ENCODE measurements around the gene WNT11.
"Not testable (repeated sequence)": the region's sequence is repeated elsewhere in the genome, so short reads cannot be mapped to it uniquely, and the experiment has no call there.

WNT11 gene

DNA sequence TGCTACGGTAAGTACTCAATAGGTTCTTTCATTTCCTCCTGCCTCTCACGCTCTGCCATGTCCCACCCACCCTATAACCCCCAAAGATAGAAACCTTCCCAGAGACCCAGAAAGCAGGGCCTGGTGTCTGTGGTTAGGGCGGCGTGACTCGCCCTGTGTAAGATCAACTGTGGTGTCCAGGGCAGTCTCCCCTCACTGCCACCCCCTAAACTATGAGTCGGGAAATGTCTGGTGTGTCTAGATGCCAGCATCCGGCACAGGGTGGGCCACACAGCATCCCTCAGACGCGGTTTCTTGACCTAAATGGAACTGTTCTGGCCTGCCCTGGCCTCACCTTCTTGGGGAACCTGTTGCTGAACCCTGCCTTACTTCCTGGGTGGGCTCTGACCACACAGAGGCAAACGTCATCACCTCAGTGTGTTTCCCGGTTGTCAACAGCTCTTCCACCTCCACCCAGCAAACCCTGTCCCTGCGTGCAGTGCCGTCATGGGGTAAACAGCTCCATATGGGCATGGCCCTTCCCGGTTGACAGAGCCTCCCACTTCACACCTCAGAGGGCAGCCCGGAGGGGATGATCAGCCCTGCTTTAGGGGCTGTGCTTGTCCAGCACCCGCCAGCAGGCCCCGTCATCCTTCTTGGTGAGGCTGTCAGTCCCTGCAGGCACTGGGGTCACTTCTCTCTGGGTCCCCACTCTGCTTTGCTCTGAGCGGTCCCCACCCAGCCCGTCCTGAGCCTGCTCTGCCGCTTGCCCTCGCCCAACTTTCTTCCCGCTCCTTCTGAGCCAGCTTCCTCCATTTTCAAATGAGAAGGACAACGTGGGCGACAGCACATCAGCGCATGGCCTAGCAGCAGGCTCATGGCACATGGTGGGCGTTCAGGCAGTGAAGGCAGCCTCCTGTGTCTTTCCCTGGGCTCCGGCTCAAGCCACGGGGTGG is 6.0 kb downstream of the WNT11 start:
- no peak for DNase-seq

DNA sequence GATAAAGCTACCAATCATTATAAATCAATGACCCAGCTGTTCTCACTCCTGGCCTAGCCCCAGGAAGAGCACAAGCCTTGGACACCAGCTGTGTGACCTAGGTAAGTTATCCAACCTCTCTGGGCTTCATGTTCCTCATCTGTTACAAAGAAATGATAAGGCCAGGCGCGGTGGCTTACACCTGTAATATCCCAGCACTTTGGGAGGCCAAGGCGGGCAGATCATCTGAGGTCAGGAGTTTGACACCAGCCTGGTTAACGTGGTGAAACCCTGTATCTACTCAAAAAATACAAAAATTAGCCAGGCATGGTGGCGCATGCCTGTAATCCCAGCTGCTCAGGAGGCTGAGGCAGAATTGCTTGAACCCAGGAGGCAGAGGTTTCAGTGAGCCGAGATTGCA is 7.6 kb downstream of the WNT11 start:
- not testable (repeated sequence) for DNase-seq

DNA sequence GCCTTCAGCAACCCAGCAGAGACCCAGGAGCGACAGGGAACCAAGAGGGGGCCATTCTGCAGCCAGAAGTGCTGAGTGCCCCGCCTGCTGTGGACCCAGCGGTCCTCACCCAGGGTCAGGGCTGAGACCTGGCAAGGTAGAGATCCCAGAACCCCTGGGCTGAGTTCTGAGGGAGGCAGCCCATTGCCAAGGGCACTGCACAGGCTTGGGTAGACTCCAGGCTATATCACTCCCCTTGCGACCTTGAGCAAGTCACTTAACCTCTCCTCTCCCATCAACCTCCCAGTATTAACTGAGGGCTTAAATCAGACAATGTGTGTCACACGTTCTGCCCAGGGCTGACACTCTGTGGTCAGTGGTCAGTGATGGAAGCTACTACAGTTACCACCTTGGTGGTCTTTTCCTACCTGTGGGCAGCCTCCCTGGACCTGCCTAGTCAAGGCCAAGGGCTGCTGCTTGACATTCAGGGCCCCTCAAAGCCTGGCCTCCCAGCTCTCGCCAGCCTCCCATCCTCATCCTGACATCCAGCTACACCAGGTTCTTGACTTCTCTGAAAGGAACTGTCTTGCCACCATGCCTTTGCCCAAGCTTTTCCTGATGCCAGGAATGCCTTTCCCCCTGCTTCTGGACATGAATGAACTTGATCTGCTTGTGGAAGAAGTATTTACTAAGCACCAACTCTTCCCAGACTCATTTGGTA is 8.2 kb downstream of the WNT11 start:
- DNase-seq, result no peak

DNA sequence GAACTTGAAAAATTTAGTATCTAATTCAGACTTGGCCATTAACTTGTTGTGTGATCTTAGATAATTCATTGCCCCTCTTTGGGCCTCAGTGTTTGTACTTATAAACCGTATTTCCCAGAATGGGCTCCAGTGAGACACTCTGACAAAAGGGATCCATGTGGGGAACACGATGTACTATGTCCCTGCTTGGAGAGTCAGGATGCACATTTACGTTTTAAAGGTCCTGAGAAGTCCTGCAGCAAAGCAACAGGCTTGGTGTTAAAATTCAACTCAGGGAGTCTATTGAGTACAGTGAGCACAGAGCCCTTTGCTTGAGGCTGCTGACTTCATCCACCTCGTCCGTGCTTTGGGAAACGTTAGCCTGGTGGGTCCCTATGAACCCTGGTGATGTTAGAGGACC is 9.0 kb downstream of the WNT11 start:
- DNase-seq, result no peak

DNA sequence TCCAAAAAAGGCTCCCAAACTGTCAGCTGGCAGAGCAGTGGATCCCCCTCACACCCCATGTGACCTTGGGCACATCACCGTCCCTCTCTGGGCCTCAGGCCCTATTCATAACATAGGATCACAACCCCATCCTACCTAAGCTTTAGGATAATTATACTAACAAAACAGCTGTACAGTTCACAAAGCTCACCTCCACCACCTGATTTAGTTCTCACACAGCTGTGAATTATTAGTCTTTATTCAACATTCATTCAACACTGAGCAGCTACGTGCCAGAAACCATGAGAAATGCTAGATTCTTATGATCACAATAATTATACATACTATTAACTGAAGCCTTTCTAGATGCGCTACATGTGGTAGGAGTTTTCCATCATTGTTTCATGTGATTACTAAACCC is 9.5 kb downstream of the WNT11 start:
- DNase-seq, result no peak

DNA sequence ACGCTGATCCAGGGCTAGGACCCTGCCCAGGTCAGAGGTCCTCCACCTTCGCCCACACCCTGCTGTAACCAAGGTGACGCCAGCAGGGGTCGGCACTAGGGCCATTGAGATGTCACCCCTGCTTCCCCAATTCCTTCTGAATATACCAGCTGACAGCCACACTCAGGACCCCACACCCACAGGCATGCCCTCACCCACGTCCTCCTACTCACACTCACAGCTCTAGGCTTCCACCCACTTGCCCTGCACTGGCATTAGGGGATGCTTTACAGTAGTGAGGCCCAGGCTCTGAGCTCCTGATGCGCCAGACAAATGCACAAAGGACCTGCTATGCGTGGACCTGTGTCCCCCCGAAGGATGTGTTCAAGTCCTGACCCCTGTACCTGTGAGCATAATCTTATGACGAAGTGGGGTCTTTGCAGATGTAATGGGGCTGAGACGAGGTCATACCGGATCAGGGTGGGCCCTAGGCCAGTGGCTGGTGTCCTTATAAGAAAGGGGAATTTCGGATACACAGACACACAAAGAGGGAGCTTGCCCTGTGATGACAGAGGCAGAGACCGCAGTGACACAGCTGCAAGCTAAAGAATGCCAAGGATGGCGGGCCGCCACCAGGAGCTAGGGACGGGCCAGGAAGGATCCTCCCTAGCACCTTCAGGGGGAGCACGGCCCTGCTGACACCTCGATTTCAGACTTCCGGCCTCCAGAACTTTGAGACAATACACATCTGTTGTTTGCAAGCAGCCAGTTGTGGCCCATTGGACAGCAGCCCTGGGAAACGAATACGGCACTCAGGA is 11.2 kb downstream of the WNT11 start:
- no peak for DNase-seq

DNA sequence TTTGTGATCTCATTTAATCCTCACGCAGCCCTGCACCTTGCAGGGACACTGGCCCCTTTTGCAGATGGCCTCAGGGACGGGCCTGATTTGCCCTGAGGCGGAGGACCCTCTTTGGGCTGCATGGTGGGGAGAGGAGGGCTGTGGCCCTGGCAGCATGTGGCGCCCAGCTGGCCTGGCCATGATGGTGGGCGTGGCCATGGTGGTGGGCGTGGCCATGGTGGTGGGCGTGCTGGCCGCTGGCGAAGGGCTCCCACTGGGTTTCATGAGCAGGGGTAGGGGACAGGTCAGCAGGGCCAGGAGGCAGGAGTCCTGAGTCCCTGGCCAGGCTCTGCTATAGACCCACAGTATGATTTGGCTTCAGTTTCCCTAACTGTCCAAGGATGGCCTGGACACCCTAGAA is 13.1 kb downstream of the WNT11 start:
- DNase-seq, result no peak

DNA sequence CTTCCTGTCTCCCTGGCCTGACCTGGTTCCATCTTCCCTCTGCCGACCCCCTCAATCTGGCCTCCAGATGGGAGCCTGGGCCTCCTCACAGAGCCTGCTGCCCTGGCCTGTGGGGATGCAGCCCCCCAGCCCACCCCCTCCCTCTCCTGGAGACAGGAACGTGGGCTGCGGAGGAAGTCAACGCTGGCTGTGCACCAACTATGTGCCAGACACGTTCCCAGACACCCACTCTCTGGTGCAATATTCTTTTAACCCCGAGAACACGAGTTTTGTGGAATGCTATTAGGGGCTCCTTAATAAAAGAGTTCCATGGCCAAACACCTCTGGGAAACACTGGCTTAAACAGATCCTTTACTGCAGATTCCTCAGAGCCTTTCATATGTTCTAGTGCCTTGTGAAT is 15.9 kb downstream of the WNT11 start:
- DNase-seq, result no peak

DNA sequence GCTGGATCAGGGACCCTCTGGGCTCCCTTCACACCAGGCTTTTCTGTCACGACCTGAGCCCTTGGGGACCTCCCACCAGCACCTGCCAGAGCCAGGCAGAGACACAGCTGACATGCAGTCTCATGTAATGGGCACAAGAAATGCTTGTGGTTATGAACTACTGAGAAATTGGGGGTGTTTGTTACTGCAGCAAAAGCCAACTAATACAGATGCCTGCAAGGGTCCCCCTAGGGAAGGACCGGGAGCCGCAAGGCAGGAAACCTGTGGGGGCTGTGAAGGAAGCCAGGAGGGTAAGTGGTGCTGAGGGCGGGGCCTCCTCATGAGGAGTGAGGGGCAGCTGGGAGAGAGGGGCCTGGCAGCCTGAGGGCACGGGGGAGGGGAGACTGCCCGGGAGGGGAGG is 16.6 kb downstream of the WNT11 start:
- DNase-seq, result no peak

DNA sequence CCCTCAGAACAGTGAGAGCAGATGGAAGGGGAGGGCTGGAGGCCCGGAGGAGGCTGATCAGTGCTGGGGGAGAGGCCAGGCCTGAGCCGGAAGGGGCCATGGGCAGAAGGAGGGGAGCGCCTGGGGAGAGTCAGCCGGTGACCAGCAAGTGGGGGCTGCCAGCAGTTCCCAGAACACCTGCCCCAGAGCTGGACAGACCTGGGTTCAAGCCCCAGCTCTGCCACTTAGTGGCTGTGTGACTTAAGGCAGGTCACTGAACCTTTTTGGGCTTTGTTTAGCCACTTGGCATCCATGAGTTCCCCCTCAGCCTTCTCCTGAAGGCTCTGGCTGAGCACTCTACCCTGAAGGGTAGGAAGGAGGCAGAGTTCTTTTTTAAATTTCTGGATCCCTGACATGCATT is 17.4 kb downstream of the WNT11 start:
- DNase-seq, result no peak

DNA sequence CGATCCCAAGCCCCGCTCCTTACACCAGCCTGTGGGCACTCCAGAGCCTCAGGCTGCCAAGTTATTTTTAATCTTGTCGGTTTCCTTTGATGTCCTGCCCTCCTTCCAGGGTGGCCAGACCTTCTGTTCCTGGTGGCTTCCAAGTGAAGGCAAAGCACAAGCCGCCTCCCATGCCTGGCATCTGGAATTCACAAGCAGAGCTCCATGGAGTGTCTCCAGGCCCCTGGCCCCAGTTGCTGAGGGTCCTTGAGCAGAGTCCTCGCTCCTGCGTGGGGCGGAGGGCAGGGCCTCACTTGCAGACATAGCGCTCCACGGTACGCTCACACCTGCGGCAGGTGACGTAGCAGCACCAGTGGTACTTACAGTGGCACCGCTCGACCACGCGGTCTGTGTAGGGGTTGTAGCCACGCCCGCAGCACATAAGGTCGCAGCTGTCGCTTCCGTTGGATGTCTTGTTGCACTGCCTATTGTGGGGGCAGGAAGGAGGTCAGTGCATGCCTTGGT is 19.5 kb downstream of the WNT11 start:
- DNase-seq, result no peak

DNA sequence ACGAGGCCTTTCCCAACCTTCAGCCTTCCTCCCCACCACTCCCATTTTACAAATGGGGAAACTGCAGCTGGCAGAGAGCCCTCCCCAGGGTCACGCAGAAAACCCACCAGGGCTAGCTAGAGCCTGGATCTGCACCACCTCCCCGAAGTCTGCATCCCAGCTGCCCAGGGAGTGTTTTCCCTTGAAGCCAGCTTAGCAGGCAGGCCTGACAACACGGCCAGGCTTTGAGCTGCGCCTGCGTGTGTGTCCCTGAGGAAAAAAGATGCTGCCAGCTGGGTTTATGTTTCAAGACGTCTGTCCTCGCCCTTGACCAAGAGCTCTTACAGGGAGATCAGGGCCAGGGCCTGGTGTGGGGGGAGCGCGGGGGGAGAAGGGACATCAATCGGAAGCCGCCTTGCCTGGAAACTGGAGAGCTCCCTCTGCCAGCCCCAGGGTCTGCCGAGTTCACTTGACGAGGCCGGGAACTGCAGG is 20.3 kb downstream of the WNT11 start:
- DNase-seq, result no peak

DNA sequence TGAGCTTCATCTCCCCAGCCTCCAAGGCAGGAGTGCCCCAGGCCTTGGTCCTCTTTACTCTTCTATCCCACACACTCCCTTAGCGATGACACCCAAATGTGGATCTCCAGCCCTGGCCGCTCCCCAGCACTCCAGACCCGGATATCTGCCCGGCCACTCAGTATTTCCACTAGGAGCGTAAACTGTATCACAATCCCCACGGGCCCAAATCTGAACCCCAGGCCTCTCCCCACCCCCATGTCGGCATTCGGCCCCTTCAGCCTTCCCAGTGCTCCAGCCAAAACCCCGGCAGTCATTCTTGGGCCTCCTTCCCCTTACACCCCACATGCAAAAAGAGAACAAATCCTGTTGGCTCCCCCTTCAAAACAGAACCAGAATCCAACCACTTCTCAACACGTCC is 20.8 kb downstream of the WNT11 start:
- DNase-seq, result no peak

DNA sequence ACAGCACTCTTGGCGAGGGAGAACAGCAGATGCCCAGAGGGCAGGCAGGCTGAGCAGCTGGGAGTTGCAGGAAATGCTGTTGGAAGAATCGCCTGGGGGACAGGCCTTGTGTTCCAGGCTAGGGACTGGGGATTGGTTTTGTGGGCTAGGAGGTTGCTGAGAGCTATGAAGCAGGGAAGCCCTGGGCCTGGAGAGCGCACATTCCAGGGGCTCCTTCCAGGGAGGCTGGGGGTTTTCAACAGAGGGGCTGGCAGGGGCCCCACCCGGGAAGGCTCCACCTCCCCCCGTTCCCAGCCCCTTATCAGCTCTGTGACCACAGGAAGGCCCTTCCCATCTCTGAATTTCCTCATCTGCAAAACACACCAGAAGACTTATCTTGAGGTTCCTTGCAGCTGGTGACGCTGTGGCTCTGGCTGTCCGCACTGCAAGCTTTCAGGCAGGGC is 21.7 kb downstream of the WNT11 start:
- no peak for DNase-seq

DNA sequence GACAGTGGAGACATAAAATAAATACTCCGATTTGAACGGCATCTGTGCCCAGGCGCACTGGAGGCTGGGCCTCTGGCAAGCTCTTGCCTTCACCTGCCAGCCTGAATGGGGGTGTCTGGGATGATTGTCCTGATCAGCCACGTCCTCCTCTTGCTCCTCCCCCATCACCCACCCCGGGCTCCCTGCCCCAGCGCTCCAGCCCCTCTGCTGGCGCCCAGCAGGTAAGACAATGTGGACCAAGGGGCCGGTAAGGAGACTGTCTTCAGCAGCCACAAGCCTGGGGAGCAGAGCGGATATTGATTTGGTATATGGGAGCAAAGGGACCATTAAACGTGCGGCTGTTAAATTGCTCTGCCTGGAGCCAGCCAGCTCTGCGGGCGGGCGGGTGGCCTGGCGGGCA is 24.9 kb downstream of the WNT11 start:
- no peak for DNase-seq

DNA sequence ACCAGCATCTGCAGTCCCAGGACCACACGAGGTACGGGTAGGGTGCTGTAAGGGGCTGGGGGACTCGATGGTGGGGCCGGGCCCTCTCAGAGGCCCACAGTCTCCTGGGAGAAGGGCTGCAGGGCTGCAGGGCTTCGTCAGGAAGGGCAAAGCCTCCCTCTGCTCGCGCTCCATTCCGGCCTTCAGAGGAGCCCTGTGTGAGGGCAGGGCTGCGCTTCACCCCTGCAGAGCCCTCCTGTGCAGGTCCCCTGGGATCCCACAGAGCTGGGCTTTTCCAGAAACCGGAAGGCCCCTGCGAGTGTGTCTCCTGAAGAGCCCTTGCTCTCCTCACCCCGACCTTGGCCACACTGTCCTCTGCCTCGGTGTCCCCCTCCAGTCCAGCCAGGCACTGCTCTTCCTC is 27.2 kb downstream of the WNT11 start:
- no peak for DNase-seq

DNA sequence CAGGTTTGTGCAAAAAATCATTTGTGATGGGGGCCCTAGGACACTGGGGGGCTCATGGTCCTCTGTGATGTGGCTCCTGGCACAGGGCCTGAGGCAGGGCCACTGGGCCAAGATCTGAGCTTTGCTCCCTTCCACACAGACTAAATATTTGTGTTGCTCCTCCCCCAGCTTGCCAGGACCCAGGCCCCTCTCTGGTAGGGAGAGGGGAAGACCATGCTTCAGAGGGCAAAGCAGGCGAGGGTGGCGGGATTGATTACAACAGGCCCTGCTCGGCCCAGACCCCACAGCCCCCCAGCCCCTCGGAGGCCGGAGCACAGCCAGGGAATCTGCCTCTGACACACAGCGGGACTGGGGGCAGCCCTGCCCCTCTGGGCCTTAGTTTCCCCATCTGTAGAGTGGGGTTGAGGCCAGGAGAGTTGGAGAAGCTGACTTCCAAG is 29.0 kb downstream of the WNT11 start:
- no peak for DNase-seq

DNA sequence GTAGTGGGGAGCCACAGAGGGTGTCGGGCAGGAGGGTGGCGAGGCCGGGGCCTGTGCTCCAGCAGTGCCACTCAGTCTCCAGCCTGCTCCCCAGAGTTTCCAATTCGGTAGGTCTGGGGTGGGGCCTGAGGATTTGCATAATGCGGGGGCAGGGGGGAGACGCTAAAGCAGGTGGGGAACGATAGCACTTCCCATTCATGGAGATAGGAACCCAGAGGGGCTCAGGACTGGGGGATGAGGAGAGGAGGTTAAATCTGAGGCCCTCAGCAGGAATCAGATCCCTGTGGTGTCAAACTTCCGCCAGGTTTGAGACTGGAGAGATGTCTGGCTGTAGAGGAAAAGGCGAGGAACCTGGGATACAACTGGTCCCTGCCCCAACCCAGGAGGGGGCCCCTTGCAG is 29.8 kb downstream of the WNT11 start:
- no peak for DNase-seq

DNA sequence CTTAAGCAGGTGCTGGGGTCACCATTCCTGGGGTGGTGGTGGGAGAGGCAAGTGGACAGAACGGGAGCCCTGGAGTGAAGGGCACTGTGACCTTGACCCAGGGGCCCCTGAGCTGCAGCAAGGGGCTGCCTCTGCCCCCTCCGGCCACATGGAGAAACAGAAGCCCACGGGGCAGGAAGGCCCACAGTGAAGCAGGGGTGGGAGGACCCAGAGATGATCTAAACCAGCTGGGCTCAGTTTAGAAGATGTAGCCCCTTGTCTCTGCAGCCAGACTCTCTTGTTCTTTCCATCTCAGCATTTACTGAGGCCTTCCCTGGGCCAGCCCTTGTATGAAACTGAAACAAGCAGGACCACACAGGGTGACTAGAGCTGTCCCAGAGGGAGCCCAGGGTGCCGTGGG is 30.5 kb downstream of the WNT11 start:
- no peak for DNase-seq

DNA sequence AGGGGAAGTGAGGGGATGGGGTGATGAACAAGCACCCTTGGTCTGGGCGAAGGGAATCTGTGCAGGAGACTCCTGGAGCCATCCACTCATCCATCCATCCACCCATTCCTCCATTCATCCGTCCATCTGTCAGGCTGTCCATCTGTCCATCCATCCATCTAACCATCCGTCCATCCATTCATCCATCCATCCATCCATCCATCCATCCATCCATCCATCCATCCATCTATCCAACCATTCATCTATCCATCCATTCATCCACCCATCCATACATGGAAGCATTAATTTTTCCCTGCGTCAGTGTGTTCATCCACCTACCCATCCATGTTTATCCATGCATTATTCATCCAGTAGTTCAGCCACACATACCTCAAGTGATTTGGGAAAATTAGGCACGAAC is 32.0 kb downstream of the WNT11 start:
- DNase-seq, result no peak

DNA sequence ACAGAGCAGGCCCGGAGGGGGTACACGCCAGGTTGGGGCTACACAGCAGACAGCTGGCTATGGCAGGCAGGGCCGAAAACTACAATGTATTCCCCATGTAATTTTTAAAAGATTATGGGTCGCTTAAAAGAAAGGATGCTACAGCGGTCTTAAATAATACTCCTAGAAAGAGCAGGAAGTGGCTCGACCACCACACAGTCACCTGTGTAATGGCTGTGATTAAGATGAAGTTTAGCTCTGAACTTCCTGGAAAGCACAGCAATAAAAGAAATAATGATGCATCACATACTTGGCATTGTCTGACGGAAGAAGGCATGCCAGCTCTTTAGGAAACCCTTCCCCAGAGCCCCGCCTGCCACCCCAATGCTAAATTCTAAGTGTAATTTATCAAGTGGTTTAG is 32.6 kb downstream of the WNT11 start:
- no peak for DNase-seq

DNA sequence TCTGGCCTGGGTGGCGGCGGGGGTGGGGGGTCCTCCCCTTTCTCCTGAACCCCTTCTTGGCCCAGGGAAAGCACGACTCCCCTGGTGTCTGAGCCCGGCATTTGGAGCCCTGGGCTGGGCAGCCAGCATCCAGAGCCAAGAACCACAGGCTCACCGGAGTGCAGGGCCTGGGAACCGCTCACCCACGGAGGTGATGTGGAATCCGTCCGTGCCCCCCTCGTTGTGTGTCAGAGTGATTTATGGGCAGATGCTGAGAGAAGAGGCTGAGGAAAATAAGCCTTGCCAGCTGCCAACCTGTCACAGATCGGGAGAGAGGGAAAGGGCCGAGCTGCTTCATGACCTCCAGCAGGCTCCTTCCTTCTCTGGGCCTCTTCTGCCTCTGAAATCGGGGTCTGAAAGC is 33.7 kb downstream of the WNT11 start:
- no peak for DNase-seq

DNA sequence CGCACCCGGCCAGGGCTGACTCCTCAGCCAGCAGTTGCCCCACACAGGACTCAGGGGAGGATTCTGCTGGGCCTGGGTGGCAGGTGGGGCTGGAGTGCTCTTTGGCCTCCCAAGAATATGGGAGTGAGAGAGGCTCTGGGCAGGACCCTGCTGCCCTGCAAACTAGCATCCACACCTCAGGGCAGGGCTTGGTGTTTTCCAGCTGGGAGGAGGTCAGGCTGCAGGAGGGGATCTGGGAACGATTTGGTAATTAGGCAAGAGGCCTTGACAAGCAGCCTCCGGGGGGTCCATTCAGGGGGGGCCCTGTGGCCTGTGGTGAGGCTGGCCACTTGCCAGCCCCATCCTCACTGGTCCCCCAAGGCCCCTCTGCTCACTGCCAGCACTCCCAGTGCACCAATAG is 35.8 kb downstream of the WNT11 start:
- no peak for DNase-seq
